Stimulated activated CD8-positive, alpha-beta memory T cell treated with anti-CD3 and anti-CD28 coated beads, Interleukin-7, amount 100 ng/mL, for 1 hour (primary cell): ENCODE measurements around the gene LIPC.

ENCODE experiments used
- DNase-seq, 2 donors: peaks; one replicate each; pipeline ENCODE4 v3.0.0-alpha.2; 2020; ENCODE audit warnings: low read depth in 2 of 2

The LIPC gene

GRCh38 chr15:58436552-58436951, 4.8 kb downstream of the LIPC start:
- DNase-seq = no peak

GRCh38 chr15:58437531-58438105, 5.8 kb downstream of the LIPC start:
- DNase-seq = no peak

GRCh38 chr15:58438111-58438510, 6.3 kb downstream of the LIPC start:
- DNase-seq = no peak

GRCh38 chr15:58438956-58439355, 7.2 kb downstream of the LIPC start:
- DNase-seq = no peak

GRCh38 chr15:58440158-58440910, 8.5 kb downstream of the LIPC start:
- DNase-seq = no peak

GRCh38 chr15:58440922-58441321, 9.1 kb downstream of the LIPC start:
- DNase-seq = no peak

GRCh38 chr15:58441376-58442070, 9.7 kb downstream of the LIPC start:
- DNase-seq = no peak

- no peak for DNase-seq
These were observed 10.3 kb downstream of the LIPC start for GRCh38 chr15:58442122-58442521.

- no peak for DNase-seq
These were observed 11.5 kb downstream of the LIPC start for GRCh38 chr15:58443308-58443707.

GRCh38 chr15:58444056-58444455, 12.3 kb downstream of the LIPC start:
- DNase-seq = no peak

GRCh38 chr15:58444658-58445332, 13.0 kb downstream of the LIPC start:
- no peak for DNase-seq

GRCh38 chr15:58445865-58446264, 14.1 kb downstream of the LIPC start:
- DNase-seq = no peak

GRCh38 chr15:58446521-58446920, 14.7 kb downstream of the LIPC start:
- DNase-seq = no peak

GRCh38 chr15:58447271-58448010, 15.7 kb downstream of the LIPC start:
- no peak for DNase-seq

- DNase-seq = no peak
These were observed 16.5 kb downstream of the LIPC start for GRCh38 chr15:58448331-58448730.

- no peak for DNase-seq
These were observed 17.1 kb downstream of the LIPC start for GRCh38 chr15:58448906-58449305.

GRCh38 chr15:58451826-58452225, 20.0 kb downstream of the LIPC start:
- DNase-seq = no peak

GRCh38 chr15:58452775-58453174, 21.0 kb downstream of the LIPC start:
- DNase-seq = no peak

- no peak for DNase-seq
These were observed 22.4 kb downstream of the LIPC start for GRCh38 chr15:58453931-58454793.

GRCh38 chr15:58454950-58455401, 23.2 kb downstream of the LIPC start:
- no peak for DNase-seq
